Adipocyte (in vitro differentiated cells): ENCODE measurements around the gene PCDHGC4.

Experiments used
- DNase-seq: peaks from one replicate; pipeline ENCODE4 v3.0.0-alpha.2; 2015; ENCODE audit warnings: low read depth
- H3K27me3 ChIP-seq: replicated peaks from 2 replicates; pipeline ENCODE4 v1.7.0; 2013; ENCODE audit warnings: mild to moderate bottlenecking, low read length, moderate library complexity; ENCODE audit not compliant: control insufficient read depth, insufficient read depth
- H3K36me3 ChIP-seq: 2 replicates; pipeline ENCODE4 v1.7.0; 2013; ENCODE audit warnings: low read length, mild to moderate bottlenecking, moderate library complexity; ENCODE audit not compliant: control insufficient read depth, insufficient read depth, severe bottlenecking
- H3K4me1 ChIP-seq: 2 replicates; pipeline ENCODE4 v1.7.0; 2013; ENCODE audit warnings: mild to moderate bottlenecking, low read length, moderate library complexity; ENCODE audit not compliant: control insufficient read depth, insufficient read depth
- H3K4me3 ChIP-seq: 2 replicates; pipeline ENCODE4 v1.7.0; 2013; ENCODE audit warnings: mild to moderate bottlenecking, low read length, moderate library complexity
- H3K9ac ChIP-seq: 2 replicates; pipeline ENCODE4 v1.7.0; 2013; ENCODE audit warnings: mild to moderate bottlenecking, low read length, moderate library complexity
- H3K9me3 ChIP-seq: 2 replicates; pipeline ENCODE4 v1.7.0; 2013; ENCODE audit warnings: mild to moderate bottlenecking, low read length, moderate library complexity; ENCODE audit not compliant: control insufficient read depth

Gene PCDHGC4

GRCh38 chr5:141507387-141508091 is 22.7 kb downstream of the PCDHGC4 start:
- Histone ChIP-seq H3K4me3 (peak overlapping the region; percentile 77), H3K27me3 (no peaks in the 10 kb centered on the region), H3K4me1 (peaks cover 37% of the 10 kb centered on the region), H3K9me3 (no peaks in the 10 kb centered on the region), H3K36me3 (peaks cover 13% of the 10 kb centered on the region), H3K9ac (peak overlapping the region; percentile 84)
- DNase-seq = peak; percentile 92

DNA sequence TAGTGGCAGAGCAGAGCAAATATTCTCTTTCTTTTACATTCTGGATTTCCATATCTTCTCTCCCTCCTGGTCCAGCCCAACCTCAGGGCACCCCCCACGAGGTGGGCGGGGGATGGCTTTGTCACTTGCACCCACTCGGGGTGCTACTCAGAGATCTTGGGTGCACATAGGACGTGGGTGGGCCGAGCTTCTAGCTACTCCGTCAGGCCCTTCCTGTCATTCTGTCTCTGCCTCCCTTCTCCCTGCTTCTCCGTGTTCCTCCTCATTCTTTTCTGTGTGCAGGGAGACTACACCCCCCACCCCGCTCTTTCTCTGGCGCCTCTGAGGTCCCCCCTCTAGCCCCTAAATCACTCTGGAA is 23.6 kb downstream of the PCDHGC4 start:
- Histone ChIP-seq H3K9me3 (no peaks in the 10 kb centered on the region), H3K4me3 (peak overlapping the region; percentile 77), H3K4me1 (peaks cover 45% of the 10 kb centered on the region), H3K9ac (peak overlapping the region; percentile 84), H3K27me3 (no peaks in the 10 kb centered on the region), H3K36me3 (peaks cover 13% of the 10 kb centered on the region)
- DNase-seq = no peak

DNA sequence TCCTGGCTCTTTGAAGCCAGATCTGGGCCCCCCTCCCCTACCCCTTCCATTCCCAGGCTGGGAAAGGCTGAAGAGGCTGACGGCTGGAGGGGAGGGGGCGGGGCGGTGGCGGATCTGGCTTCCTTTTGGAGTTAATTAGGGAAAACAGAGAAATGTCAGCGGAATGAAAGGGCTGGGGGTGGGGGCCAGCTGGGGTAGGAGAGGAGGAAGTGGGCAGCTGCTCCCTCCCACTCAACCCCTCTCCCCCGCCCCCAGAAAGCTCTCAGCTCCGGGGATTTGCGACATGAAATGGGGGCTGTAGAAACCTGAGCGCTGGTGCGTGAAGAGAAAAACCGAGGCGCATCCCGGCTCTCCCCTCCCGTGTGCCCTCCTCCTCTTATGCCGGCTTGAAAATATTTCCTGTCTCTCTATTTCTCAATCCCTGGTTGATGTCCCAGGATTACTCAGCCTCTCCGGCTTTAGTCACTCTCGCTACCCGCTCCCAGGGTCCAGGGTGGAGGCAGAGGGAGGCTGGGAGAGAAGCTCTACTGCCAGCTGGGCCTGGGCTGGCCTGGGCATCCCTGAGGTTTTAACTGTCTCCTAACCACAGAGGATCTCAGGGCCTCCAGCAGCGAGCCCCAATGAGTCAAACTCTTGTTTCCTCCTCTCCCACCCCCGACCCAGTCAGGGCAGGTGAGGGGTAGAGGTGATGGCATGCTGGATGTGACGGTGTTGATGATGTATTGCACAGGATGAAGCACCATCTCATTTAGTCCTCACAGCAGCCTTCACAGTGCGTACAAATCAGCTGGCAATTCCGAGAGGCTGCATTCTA is 24.2 kb downstream of the PCDHGC4 start:
- H3K9ac ChIP-seq = peak overlapping the region; percentile 84
- H3K4me1 ChIP-seq = peaks cover 51% of the 10 kb centered on the region
- no peaks in the 10 kb centered on the region for H3K9me3 ChIP-seq
- H3K4me3 ChIP-seq = peak overlapping the region; percentile 77
- H3K27me3 ChIP-seq = no peaks in the 10 kb centered on the region
- DNase-seq = peak; percentile 98
- H3K36me3 ChIP-seq = peaks cover 13% of the 10 kb centered on the region

DNA sequence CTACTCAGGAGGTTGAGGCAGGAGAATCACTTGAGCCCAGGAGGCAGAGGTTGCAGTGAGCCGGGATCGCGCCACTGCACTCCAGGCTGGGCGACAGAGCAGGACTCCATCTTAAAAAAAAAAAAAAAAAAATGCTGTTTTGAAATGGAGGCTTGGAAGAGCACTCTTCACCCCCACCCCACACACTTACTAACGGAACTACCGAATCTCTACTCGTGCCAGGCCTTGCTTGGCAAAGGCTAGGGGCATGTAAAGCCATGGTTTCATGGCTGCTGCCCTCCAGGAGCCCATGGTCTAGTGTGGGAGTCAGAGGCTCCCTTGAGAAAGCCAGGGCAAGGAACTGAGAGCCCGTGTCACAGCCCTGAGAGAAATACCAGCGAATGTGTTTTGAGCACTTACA is 25.3 kb downstream of the PCDHGC4 start:
- Histone ChIP-seq H3K4me3 (no peak overlapping the region), H3K9me3 (no peaks in the 10 kb centered on the region), H3K4me1 (peaks cover 63% of the 10 kb centered on the region), H3K9ac (peak overlapping the region; percentile 84), H3K36me3 (peaks cover 13% of the 10 kb centered on the region), H3K27me3 (no peaks in the 10 kb centered on the region)
- DNase-seq = no peak

DNA sequence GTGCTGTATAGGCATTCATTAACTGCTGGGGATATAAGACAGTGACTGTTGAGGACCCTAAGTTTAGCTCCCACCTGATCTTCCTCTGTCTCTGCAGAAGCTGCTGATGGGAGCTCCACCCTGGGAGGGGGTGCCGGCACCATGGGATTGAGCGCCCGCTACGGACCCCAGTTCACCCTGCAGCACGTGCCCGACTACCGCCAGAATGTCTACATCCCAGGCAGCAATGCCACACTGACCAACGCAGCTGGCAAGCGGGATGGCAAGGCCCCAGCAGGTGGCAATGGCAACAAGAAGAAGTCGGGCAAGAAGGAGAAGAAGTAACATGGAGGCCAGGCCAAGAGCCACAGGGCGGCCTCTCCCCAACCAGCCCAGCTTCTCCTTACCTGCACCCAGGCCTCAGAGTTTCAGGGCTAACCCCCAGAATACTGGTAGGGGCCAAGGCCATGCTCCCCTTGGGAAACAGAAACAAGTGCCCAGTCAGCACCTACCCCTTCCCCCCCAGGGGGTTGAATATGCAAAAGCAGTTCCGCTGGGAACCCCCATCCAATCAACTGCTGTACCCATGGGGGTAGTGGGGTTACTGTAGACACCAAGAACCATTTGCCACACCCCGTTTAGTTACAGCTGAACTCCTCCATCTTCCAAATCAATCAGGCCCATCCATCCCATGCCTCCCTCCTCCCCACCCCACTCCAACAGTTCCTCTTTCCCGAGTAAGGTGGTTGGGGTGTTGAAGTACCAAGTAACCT is 26.2 kb downstream of the PCDHGC4 start:
- H3K27me3 ChIP-seq = no peaks in the 10 kb centered on the region
- H3K9ac ChIP-seq = no peak overlapping the region
- no peak for DNase-seq
- H3K4me1 ChIP-seq = peaks cover 69% of the 10 kb centered on the region
- no peak overlapping the region for H3K4me3 ChIP-seq
- H3K36me3 ChIP-seq = peaks cover 13% of the 10 kb centered on the region
- H3K9me3 ChIP-seq = no peaks in the 10 kb centered on the region

DNA sequence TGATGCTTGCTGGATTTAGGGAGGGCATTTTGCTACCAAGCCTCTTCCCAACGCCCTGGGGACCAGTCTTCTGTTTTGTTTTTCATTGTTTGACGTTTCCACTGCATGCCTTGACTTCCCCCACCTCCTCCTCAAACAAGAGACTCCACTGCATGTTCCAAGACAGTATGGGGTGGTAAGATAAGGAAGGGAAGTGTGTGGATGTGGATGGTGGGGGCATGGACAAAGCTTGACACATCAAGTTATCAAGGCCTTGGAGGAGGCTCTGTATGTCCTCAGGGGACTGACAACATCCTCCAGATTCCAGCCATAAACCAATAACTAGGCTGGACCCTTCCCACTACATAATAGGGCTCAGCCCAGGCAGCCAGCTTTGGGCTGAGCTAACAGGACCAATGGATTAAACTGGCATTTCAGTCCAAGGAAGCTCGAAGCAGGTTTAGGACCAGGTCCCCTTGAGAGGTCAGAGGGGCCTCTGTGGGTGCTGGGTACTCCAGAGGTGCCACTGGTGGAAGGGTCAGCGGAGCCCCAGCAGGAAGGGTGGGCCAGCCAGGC is 27.0 kb downstream of the PCDHGC4 start:
- Histone ChIP-seq H3K4me3 (no peak overlapping the region), H3K4me1 (peaks cover 74% of the 10 kb centered on the region)
- no peak for DNase-seq

DNA sequence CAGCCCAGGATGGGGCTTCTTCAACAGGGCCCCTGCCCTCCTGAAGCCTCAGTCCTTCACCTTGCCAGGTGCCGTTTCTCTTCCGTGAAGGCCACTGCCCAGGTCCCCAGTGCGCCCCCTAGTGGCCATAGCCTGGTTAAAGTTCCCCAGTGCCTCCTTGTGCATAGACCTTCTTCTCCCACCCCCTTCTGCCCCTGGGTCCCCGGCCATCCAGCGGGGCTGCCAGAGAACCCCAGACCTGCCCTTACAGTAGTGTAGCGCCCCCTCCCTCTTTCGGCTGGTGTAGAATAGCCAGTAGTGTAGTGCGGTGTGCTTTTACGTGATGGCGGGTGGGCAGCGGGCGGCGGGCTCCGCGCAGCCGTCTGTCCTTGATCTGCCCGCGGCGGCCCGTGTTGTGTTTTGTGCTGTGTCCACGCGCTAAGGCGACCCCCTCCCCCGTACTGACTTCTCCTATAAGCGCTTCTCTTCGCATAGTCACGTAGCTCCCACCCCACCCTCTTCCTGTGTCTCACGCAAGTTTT is 27.6 kb downstream of the PCDHGC4 start:
- peaks cover 13% of the 10 kb centered on the region for H3K36me3 ChIP-seq
- peak overlapping the region; percentile 81 for H3K4me3 ChIP-seq
- H3K4me1 ChIP-seq = peaks cover 72% of the 10 kb centered on the region
- peak; percentile 80 for DNase-seq
- H3K9me3 ChIP-seq = no peaks in the 10 kb centered on the region
- no peaks in the 10 kb centered on the region for H3K27me3 ChIP-seq
- peak overlapping the region; percentile 86 for H3K9ac ChIP-seq

More for the DNA sequence above, 27.0 kb downstream of the PCDHGC4 start:
- Histone ChIP-seq H3K9ac (no peak overlapping the region), H3K27me3 (no peaks in the 10 kb centered on the region), H3K9me3 (no peaks in the 10 kb centered on the region), H3K36me3 (peaks cover 13% of the 10 kb centered on the region)

- Histone ChIP-seq H3K9ac (peak overlapping the region; percentile 86), H3K36me3 (peaks cover 13% of the 10 kb centered on the region)
- peak; percentile 65 for DNase-seq
Observed at GRCh38 chr5:141512911-141513626, 28.2 kb downstream of the PCDHGC4 start.

DNA sequence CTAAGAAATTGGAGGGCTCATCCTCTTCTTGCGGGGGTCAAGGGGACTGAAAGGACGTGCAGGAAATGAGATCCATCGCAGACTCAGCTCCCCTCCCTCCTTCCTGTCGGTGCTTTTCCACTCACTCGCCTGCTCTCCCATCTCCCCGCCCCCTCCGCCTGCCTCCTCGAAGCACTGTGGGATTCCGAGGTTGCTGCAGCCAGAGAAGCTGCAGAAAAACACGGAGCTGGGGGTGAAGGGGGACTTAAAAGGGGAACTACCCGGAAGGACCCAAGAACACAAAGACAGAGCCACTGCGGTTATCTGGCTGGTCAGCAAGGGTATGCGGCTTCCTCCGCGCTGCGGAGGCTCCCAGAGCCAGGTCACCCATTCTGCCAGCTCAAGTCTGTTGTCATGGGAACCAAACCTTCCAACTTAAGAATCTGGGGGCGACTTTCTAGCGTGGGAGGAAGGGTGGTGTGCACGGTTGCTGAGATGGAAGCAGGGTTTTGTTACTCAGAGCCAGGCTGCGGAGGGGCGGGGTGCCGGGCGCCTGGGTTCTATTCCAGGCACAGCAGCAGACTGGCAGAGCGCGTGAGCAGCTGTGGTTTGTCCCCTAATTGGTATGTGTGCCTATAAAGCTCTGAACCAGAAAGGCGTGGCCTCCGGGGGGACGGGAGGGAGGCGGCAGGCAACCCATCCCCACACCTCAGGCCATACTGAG is 28.9 kb downstream of the PCDHGC4 start:
- Histone ChIP-seq H3K36me3 (peaks cover 13% of the 10 kb centered on the region), H3K4me3 (peak overlapping the region; percentile 81), H3K9ac (peak overlapping the region; percentile 86), H3K4me1 (peaks cover 61% of the 10 kb centered on the region), H3K27me3 (no peaks in the 10 kb centered on the region), H3K9me3 (no peaks in the 10 kb centered on the region)
- DNase-seq = peak; percentile 85

More at GRCh38 chr5:141512911-141513626, 28.2 kb downstream of the PCDHGC4 start:
- peaks cover 66% of the 10 kb centered on the region for H3K4me1 ChIP-seq
- peak overlapping the region; percentile 81 for H3K4me3 ChIP-seq
- no peaks in the 10 kb centered on the region for H3K9me3 ChIP-seq
- H3K27me3 ChIP-seq = no peaks in the 10 kb centered on the region
